Measurements from ENCODE around the gene AHCYL2. TPM values are rescaled to one million over a fixed set of nuclear protein-coding genes. Genes with fewer than 3 reads are reported as not detected.

The AHCYL2 gene
- total RNA-seq, 1 donor from 2014 or later = 39.3 TPM

- H3K27ac Mint-ChIP-seq = no peak overlapping the region
- no peaks in the 10 kb centered on the region for H4K20me1 ChIP-seq (ENCODE audit: low read depth)
- H3K9me3 Mint-ChIP-seq = no peaks in the 10 kb centered on the region
- H2AFZ ChIP-seq (replicated peaks) = no peak overlapping the region
- no peaks in the 10 kb centered on the region for H3K36me3 ChIP-seq
- no peak overlapping the region for H3K4me3 Mint-ChIP-seq
- no peak overlapping the region for H3K9ac ChIP-seq
- no peaks in the 10 kb centered on the region for H3K9me3 ChIP-seq (ENCODE audit: low read depth)
- H3K27me3 ChIP-seq = no peaks in the 10 kb centered on the region
- H3K4me1 Mint-ChIP-seq = no peaks in the 10 kb centered on the region
- H3K4me1 ChIP-seq = no peaks in the 10 kb centered on the region
- no peak overlapping the region for H3K27ac ChIP-seq
- H3K4me3 ChIP-seq = no peak overlapping the region
- H3F3A ChIP-seq (ENCODE audit: low read depth) = no peaks in the 10 kb centered on the region
- H3K4me2 ChIP-seq = no peak overlapping the region
- no peak for TF ChIP-seq CTCF (IDR thresholded peaks at IDR 0.05)
- TF ChIP-seq EZH2 (IDR thresholded peaks at IDR 0.05) = no peak
- no peak for TF ChIP-seq EZH2phosphoT487 (IDR thresholded peaks at IDR 0.05)
- no peaks in the 10 kb centered on the region for H3K79me2 ChIP-seq (ENCODE audit: low read depth)
- peaks cover 3% of the 10 kb centered on the region for H3K36me3 Mint-ChIP-seq
- H3K27me3 Mint-ChIP-seq (ENCODE audit: insufficient read depth, low read depth) = no peaks in the 10 kb centered on the region
- DNase-seq (ENCODE audit: low spot score) = no peak
These were observed 134.3 kb downstream of the AHCYL2 start for GRCh38 chr7:129359176-129359575.

- H3K27ac ChIP-seq = no peak overlapping the region
- H3K9me3 Mint-ChIP-seq = no peaks in the 10 kb centered on the region
- H3K9ac ChIP-seq = no peak overlapping the region
- no peaks in the 10 kb centered on the region for H3K27me3 Mint-ChIP-seq (ENCODE audit: insufficient read depth, low read depth)
- H4K20me1 ChIP-seq (ENCODE audit: low read depth) = no peaks in the 10 kb centered on the region
- H3K36me3 Mint-ChIP-seq = peaks cover 3% of the 10 kb centered on the region
- no peak overlapping the region for H3K4me3 ChIP-seq
- no peak overlapping the region for H3K4me3 Mint-ChIP-seq
- no peaks in the 10 kb centered on the region for H3F3A ChIP-seq (ENCODE audit: low read depth)
- no peaks in the 10 kb centered on the region for H3K36me3 ChIP-seq
- no peaks in the 10 kb centered on the region for H3K79me2 ChIP-seq (ENCODE audit: low read depth)
- no peak overlapping the region for H3K4me2 ChIP-seq
- H2AFZ ChIP-seq (replicated peaks) = no peak overlapping the region
- TF ChIP-seq EZH2 (IDR thresholded peaks at IDR 0.05) = no peak
- no peaks in the 10 kb centered on the region for H3K4me1 Mint-ChIP-seq
- no peak for DNase-seq (ENCODE audit: low spot score)
- no peak overlapping the region for H3K27ac Mint-ChIP-seq
- no peaks in the 10 kb centered on the region for H3K27me3 ChIP-seq
- no peaks in the 10 kb centered on the region for H3K4me1 ChIP-seq
- H3K9me3 ChIP-seq (ENCODE audit: low read depth) = no peaks in the 10 kb centered on the region
These were observed 134.8 kb downstream of the AHCYL2 start for GRCh38 chr7:129359638-129360037.

- Histone ChIP-seq H3K4me2 (no peak overlapping the region), H3K27me3 (no peaks in the 10 kb centered on the region), H3F3A (ENCODE audit: low read depth) (no peaks in the 10 kb centered on the region), H3K4me3 (no peak overlapping the region), H3K79me2 (ENCODE audit: low read depth) (no peaks in the 10 kb centered on the region), H4K20me1 (ENCODE audit: low read depth) (no peaks in the 10 kb centered on the region), H3K36me3 (no peaks in the 10 kb centered on the region), H3K4me1 (no peaks in the 10 kb centered on the region), H3K9me3 (ENCODE audit: low read depth) (no peaks in the 10 kb centered on the region), H3K9ac (no peak overlapping the region), H3K27ac (no peak overlapping the region), H2AFZ (replicated peaks) (no peak overlapping the region)
- Mint-ChIP-seq H3K27me3 (ENCODE audit: insufficient read depth, low read depth) (no peaks in the 10 kb centered on the region), H3K27ac (no peak overlapping the region), H3K4me1 (peaks cover 1% of the 10 kb centered on the region), H3K4me3 (no peak overlapping the region), H3K9me3 (no peaks in the 10 kb centered on the region), H3K36me3 (no peaks in the 10 kb centered on the region)
- no peak for TF ChIP-seq EZH2 (IDR thresholded peaks at IDR 0.05)
- TF ChIP-seq EZH2phosphoT487 (IDR thresholded peaks at IDR 0.05) = no peak
- no peak for DNase-seq (ENCODE audit: low spot score)
These were observed 136.9 kb downstream of the AHCYL2 start for GRCh38 chr7:129361771-129362170.

GRCh38 chr7:129362496-129362895 is 137.7 kb downstream of the AHCYL2 start:
- H3K4me3 ChIP-seq = no peak overlapping the region
- H3K27me3 ChIP-seq = no peaks in the 10 kb centered on the region
- TF ChIP-seq CTCF (IDR thresholded peaks at IDR 0.05) (no peak), EZH2phosphoT487 (IDR thresholded peaks at IDR 0.05) (no peak), EZH2 (IDR thresholded peaks at IDR 0.05) (no peak)
- H3K79me2 ChIP-seq (ENCODE audit: low read depth) = no peaks in the 10 kb centered on the region
- H3F3A ChIP-seq (ENCODE audit: low read depth) = peaks cover 4% of the 10 kb centered on the region
- no peak for DNase-seq (ENCODE audit: low spot score)
- H3K4me2 ChIP-seq = no peak overlapping the region
- H3K9me3 Mint-ChIP-seq = no peaks in the 10 kb centered on the region
- no peaks in the 10 kb centered on the region for H3K27me3 Mint-ChIP-seq (ENCODE audit: insufficient read depth, low read depth)
- H3K27ac ChIP-seq = no peak overlapping the region
- no peaks in the 10 kb centered on the region for H3K36me3 Mint-ChIP-seq
- H3K9ac ChIP-seq = no peak overlapping the region
- peaks cover 6% of the 10 kb centered on the region for H3K4me1 Mint-ChIP-seq
- no peaks in the 10 kb centered on the region for H4K20me1 ChIP-seq (ENCODE audit: low read depth)
- no peak overlapping the region for H3K4me3 Mint-ChIP-seq
- H3K4me1 ChIP-seq = no peaks in the 10 kb centered on the region
- no peaks in the 10 kb centered on the region for H3K36me3 ChIP-seq
- H2AFZ ChIP-seq (replicated peaks) = no peak overlapping the region
- no peak overlapping the region for H3K27ac Mint-ChIP-seq
- H3K9me3 ChIP-seq (ENCODE audit: low read depth) = no peaks in the 10 kb centered on the region
